KOPT-K1 (cell line): ENCODE results near the gene CD44.
A peak's percentile ranks its signal among the peaks of the same experiment; 100 is the strongest.

Experiments used
- H3K27ac ChIP-seq: fragments of 200-600 bp; sonication (generic); 2 replicates; pipeline ENCODE4 v1.5.1; 2016; ENCODE audit warnings: antibody characterized with exemption, mild to moderate bottlenecking, low read depth, low read length; ENCODE audit not compliant: poor library complexity, severe bottlenecking
- H3K36me3 ChIP-seq: fragments of 200-600 bp; sonication (generic); 2 replicates; pipeline ENCODE4 v1.5.1; 2017; ENCODE audit warnings: antibody characterized with exemption, mild to moderate bottlenecking, low read length, moderate library complexity; ENCODE audit not compliant: insufficient read depth
- H3K9me3 ChIP-seq: fragments of 200-600 bp; sonication (generic); 2 replicates; pipeline ENCODE4 v1.5.1; 2017; ENCODE audit warnings: antibody characterized with exemption, low read length, mild to moderate bottlenecking; ENCODE audit not compliant: insufficient read depth, poor library complexity, severe bottlenecking

CD44 gene

GRCh38 chr11:35122308-35122707 lies 16.7 kb upstream of the CD44 start:
- Histone ChIP-seq H3K27ac (peak overlapping the region; percentile 9), H3K36me3 (no peaks in the 10 kb centered on the region), H3K9me3 (no peaks in the 10 kb centered on the region)

- no peak overlapping the region for H3K27ac ChIP-seq
- no peaks in the 10 kb centered on the region for H3K9me3 ChIP-seq
- H3K36me3 ChIP-seq, result no peaks in the 10 kb centered on the region
Observed at GRCh38 chr11:35126000-35126878, 12.7 kb upstream of the CD44 start.

GRCh38 chr11:35126879-35127581 lies 11.9 kb upstream of the CD44 start:
- Histone ChIP-seq H3K9me3 (no peaks in the 10 kb centered on the region), H3K27ac (no peak overlapping the region), H3K36me3 (no peaks in the 10 kb centered on the region)

GRCh38 chr11:35127619-35128018 lies 11.4 kb upstream of the CD44 start:
- H3K27ac ChIP-seq, result no peak overlapping the region
- H3K9me3 ChIP-seq, result no peaks in the 10 kb centered on the region
- H3K36me3 ChIP-seq, result no peaks in the 10 kb centered on the region

- no peak overlapping the region for H3K27ac ChIP-seq
- H3K9me3 ChIP-seq, result no peaks in the 10 kb centered on the region
- no peaks in the 10 kb centered on the region for H3K36me3 ChIP-seq
Observed at GRCh38 chr11:35131094-35131493, 7.9 kb upstream of the CD44 start.

GRCh38 chr11:35131886-35132285 lies 7.1 kb upstream of the CD44 start:
- no peaks in the 10 kb centered on the region for H3K36me3 ChIP-seq
- H3K27ac ChIP-seq, result no peak overlapping the region
- H3K9me3 ChIP-seq, result no peaks in the 10 kb centered on the region

GRCh38 chr11:35133656-35134055 lies 5.3 kb upstream of the CD44 start:
- no peaks in the 10 kb centered on the region for H3K9me3 ChIP-seq
- H3K36me3 ChIP-seq, result no peaks in the 10 kb centered on the region
- H3K27ac ChIP-seq, result no peak overlapping the region

GRCh38 chr11:35134403-35135148 lies 4.4 kb upstream of the CD44 start:
- Histone ChIP-seq H3K9me3 (no peaks in the 10 kb centered on the region), H3K36me3 (no peaks in the 10 kb centered on the region), H3K27ac (no peak overlapping the region)

GRCh38 chr11:35135222-35135621 lies 3.7 kb upstream of the CD44 start:
- H3K27ac ChIP-seq, result no peak overlapping the region

GRCh38 chr11:35136311-35136710 lies 2.7 kb upstream of the CD44 start:
- Histone ChIP-seq H3K27ac (no peak overlapping the region), H3K36me3 (no peaks in the 10 kb centered on the region), H3K9me3 (no peaks in the 10 kb centered on the region)

More at GRCh38 chr11:35135222-35135621, 3.7 kb upstream of the CD44 start:
- Histone ChIP-seq H3K36me3 (no peaks in the 10 kb centered on the region), H3K9me3 (no peaks in the 10 kb centered on the region)

- Histone ChIP-seq H3K9me3 (no peaks in the 10 kb centered on the region), H3K27ac (no peak overlapping the region), H3K36me3 (no peaks in the 10 kb centered on the region)
Observed at GRCh38 chr11:35138058-35138457, 913 bp upstream of the CD44 start.

- Histone ChIP-seq H3K36me3 (no peaks in the 10 kb centered on the region), H3K27ac (peak overlapping the region; percentile 55), H3K9me3 (no peaks in the 10 kb centered on the region)
Observed at GRCh38 chr11:35138606-35138942, 397 bp upstream of the CD44 start.

- peak overlapping the region; percentile 55 for H3K27ac ChIP-seq
Observed at GRCh38 chr11:35139722-35140282, 831 bp downstream of the CD44 start.

GRCh38 chr11:35141071-35141470 lies 2.1 kb downstream of the CD44 start:
- Histone ChIP-seq H3K36me3 (no peaks in the 10 kb centered on the region), H3K27ac (no peak overlapping the region)

More at GRCh38 chr11:35139722-35140282, 831 bp downstream of the CD44 start:
- H3K9me3 ChIP-seq, result no peaks in the 10 kb centered on the region
- no peaks in the 10 kb centered on the region for H3K36me3 ChIP-seq

GRCh38 chr11:35141571-35141971 lies 2.6 kb downstream of the CD44 start:
- Histone ChIP-seq H3K27ac (no peak overlapping the region), H3K36me3 (no peaks in the 10 kb centered on the region), H3K9me3 (no peaks in the 10 kb centered on the region)

More at GRCh38 chr11:35141071-35141470, 2.1 kb downstream of the CD44 start:
- H3K9me3 ChIP-seq, result no peaks in the 10 kb centered on the region
